K562 treated with DMSO at 1 percent for 12 hours (cell line): ENCODE results near the gene TEX38. TPM values are rescaled to one million over a fixed set of nuclear protein-coding genes. Genes with fewer than 3 reads are reported as not detected.

Experiments
- total RNA-seq: library from RNA; unstranded; fragments of 300-600 nt; gene quantifications from 2 replicates; pipeline ENCODE4 v1.2.3, GENCODE V29; 2022; ENCODE audit not compliant: insufficient read depth

TEX38 gene
- total RNA-seq, result not detected in 2 replicates

GRCh38 chr1:46671554-46671953 lies at the start of gene TEX38:
Gene TEX38, plus strand, starts transcription at chr1:46671854. Its CDS starts 81 bp downstream, at chr1:46671935.

DNA sequence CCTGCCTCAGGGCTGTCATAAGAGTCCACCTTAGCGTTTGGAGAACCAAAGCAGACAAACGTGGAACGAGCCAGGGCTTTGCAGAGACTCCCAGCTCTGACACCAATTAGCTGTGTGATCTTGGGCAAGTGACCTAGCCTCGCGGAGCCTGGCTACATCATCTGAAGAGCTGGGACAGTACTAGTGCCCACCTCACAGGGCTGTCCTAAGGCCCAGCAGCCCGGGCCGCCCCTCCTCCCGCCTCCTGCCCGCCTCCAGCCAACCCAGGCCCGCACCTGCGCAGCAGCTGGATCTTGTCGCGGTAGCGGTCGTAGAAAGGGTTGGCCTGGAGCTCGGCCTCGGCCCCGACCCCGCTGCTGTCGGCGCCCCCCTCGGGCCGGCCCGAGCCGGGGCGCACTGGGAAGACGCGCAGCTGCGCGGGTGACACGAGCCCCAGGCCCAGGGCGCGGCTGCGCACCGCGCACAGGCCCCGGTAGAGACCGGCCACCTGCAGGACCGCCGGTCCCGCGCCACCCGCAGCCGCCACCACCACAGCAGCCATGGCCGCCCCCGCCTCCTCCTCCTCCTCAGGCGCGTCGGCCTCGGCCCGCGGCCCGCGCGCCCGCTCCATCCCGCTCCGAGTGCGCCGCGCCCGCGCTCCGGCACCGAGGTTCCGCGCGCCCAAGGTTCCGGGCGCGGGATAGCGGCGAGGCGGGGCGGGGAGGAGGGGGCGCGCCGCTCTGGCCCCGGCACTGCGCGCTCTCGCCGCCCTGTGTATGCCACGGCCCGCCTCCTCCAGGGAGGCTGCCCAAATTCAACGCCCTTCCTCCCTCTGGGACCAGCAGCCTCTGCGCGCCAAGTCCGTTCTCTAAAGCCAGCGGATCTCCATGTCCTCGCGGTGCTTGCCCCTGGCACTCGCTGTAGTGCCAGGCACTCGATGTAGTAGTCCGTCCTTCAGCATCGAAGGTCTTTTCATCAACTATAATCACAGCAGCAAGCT lies 3.6 kb upstream of the TEX38 start, which contains the start of gene ATPAF1:
Gene ATPAF1 (minus strand): TSS at position 583 of the 979 bp plus-strand sequence. CDS start 42 bp downstream, at position 541.

GRCh38 chr1:46718727-46719622 lies 47.3 kb downstream of the TEX38 start, which contains the start of gene EFCAB14:
Gene EFCAB14, minus strand, starts transcription at chr1:46719114. Its CDS starts 1,027 bp downstream, at chr1:46718087.

Other genes with a start within 250 kb of the TEX38 start
- 3.5 and 8.0 TPM in 2 replicates for gene DMBX1, start 182.0 kb upstream of the TEX38 start, total RNA-seq
- not detected in 2 replicates for gene KNCN, start 120.2 kb upstream of the TEX38 start, total RNA-seq
- 34.4 and 66.1 TPM in 2 replicates for gene MKNK1, start 67.6 kb upstream of the TEX38 start, total RNA-seq
- gene MOB3C, start 55.0 kb upstream of the TEX38 start, total RNA-seq, result 9.5 and 18.0 TPM in 2 replicates
- gene ATPAF1, start 3.5 kb upstream of the TEX38 start, total RNA-seq, result 23.3 and 37.2 TPM in 2 replicates
- gene EFCAB14, start 47.3 kb downstream of the TEX38 start, total RNA-seq, result 8.8 and 44.8 TPM in 2 replicates
- not detected in 2 replicates for gene CYP4B1, start 127.2 kb downstream of the TEX38 start, total RNA-seq